RWPE2 (cell line): ENCODE measurements around the gene TMEM121B.

Experiments
- ATAC-seq: fragments of 200-7000 bp; cut with Tn5 transposase; 3 replicates; pipeline ENCODE4 v1.9.1; 2021; ENCODE audit warnings: low read depth
- DNase-seq: peaks from one replicate; pipeline ENCODE4 v3.0.0-alpha.2; 2020; ENCODE audit warnings: low spot score
- H3K27ac ChIP-seq: fragments of 450-650 bp; 2 replicates; pipeline ENCODE4 v1.5.1; 2017; ENCODE audit warnings: mild to moderate bottlenecking; ENCODE audit not compliant: poor library complexity, severe bottlenecking
- H3K27me3 ChIP-seq: fragments of 250-450 bp; sonication (Bioruptor Pico); 2 replicates; pipeline ENCODE4 v1.5.1; 2021; ENCODE audit warnings: mild to moderate bottlenecking, moderate library complexity; ENCODE audit not compliant: insufficient read depth, poor library complexity, severe bottlenecking
- H3K36me3 ChIP-seq: fragments of 250-450 bp; sonication (Bioruptor Pico); 2 replicates; pipeline ENCODE4 v1.5.1; 2020; ENCODE audit warnings: low read depth, mild to moderate bottlenecking, moderate library complexity
- H3K4me1 ChIP-seq: fragments of 250-450 bp; sonication (Bioruptor Pico); 2 replicates; pipeline ENCODE4 v1.5.1; 2021; ENCODE audit warnings: mild to moderate bottlenecking, moderate library complexity; ENCODE audit not compliant: insufficient read depth, poor library complexity, severe bottlenecking
- H3K4me3 ChIP-seq: fragments of 250-450 bp; sonication (Bioruptor Pico); 2 replicates; pipeline ENCODE4 v1.5.1; 2021; ENCODE audit warnings: mild to moderate bottlenecking, moderate library complexity; ENCODE audit not compliant: severe bottlenecking
- H3K9me3 ChIP-seq: fragments of 250-450 bp; sonication (Bioruptor Pico); 2 replicates; pipeline ENCODE4 v1.5.1; 2021; ENCODE audit warnings: mild to moderate bottlenecking, moderate library complexity; ENCODE audit not compliant: severe bottlenecking
- TF ChIP-seq, protein P1 (sequence below): fragments of 450-650 bp; IDR thresholded peaks from one replicate; pipeline ENCODE4 v1.5.1; 2017; ENCODE audit warnings: mild to moderate bottlenecking, moderate library complexity; ENCODE audit not compliant: poor library complexity, severe bottlenecking

Gene TMEM121B

DNA sequence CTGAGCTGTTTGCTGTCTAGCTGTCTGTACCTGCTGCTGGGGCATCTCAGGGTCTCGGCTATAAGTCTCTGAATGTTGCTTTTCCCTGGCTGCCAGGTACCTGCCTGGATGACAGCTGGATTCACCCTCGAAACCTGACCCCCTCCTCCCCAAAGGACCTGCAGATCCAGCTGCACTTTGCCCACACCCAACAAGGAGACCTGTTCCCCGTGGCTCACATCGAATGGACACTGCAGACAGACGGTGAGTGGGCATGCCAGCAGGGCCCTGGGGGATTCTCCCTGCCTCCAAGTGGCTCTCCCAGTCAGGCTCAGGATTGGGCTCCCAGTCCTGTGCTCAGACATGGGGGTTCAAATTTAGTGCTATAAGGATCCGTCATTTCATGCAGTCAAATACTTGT, 23.5 kb downstream of the TMEM121B start:
- Histone ChIP-seq H3K27ac (no peak overlapping the region), H3K27me3 (no peaks in the 10 kb centered on the region), H3K9me3 (no peaks in the 10 kb centered on the region), H3K4me3 (no peak overlapping the region), H3K4me1 (no peaks in the 10 kb centered on the region), H3K36me3 (peaks cover 38% of the 10 kb centered on the region)
- peak; percentile 9 for DNase-seq
- no peak for ATAC-seq
- TF ChIP-seq, protein P1, sequence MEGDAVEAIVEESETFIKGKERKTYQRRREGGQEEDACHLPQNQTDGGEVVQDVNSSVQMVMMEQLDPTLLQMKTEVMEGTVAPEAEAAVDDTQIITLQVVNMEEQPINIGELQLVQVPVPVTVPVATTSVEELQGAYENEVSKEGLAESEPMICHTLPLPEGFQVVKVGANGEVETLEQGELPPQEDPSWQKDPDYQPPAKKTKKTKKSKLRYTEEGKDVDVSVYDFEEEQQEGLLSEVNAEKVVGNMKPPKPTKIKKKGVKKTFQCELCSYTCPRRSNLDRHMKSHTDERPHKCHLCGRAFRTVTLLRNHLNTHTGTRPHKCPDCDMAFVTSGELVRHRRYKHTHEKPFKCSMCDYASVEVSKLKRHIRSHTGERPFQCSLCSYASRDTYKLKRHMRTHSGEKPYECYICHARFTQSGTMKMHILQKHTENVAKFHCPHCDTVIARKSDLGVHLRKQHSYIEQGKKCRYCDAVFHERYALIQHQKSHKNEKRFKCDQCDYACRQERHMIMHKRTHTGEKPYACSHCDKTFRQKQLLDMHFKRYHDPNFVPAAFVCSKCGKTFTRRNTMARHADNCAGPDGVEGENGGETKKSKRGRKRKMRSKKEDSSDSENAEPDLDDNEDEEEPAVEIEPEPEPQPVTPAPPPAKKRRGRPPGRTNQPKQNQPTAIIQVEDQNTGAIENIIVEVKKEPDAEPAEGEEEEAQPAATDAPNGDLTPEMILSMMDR: no peak

DNA sequence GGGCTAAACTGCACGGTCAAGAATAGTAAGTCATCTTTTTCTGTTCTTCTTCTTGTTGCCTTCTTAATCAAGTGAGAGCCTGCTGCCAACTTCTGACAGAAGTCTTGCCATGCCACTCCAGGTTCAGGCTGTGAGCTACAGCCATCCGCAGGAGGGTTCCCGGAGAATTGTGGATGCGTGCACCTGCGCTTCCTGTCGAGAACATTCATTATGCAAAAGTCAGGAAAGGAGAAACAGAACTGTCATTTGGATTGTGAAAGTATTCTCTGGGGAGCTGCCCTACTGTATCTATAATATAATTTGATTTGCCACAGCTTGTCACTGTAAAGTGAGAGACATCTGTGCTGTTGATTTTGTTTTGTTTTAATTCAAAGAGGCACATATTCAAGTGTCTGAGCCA, 24.1 kb downstream of the TMEM121B start:
- H3K36me3 ChIP-seq: peaks cover 31% of the 10 kb centered on the region
- H3K4me1 ChIP-seq: no peaks in the 10 kb centered on the region
- no peak overlapping the region for H3K27ac ChIP-seq
- TF ChIP-seq, protein P1: no peak
- H3K4me3 ChIP-seq: no peak overlapping the region
- no peaks in the 10 kb centered on the region for H3K9me3 ChIP-seq
- H3K27me3 ChIP-seq: no peaks in the 10 kb centered on the region
- ATAC-seq: no peak
- peak; percentile 26 for DNase-seq

DNA sequence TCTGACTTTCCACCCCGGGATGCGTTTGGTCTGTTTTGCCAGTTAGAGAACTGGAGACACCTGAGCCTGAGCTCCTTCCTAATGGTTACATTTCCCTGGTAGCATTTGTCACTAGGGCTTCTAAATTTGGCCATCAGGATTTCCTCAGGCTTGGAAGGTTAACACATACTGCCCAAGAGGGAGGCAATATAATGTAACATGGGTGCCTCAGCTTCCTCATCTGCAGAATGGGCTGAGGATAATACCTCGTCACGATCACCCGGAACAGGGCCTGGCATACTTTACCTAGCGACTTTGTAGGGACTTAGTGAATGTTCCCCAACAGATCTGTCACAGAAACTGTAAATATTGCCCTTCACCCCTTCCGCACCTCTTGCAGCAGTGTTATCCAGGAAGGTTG, 25.1 kb downstream of the TMEM121B start:
- Histone ChIP-seq H3K4me3 (no peak overlapping the region), H3K4me1 (no peaks in the 10 kb centered on the region), H3K9me3 (no peaks in the 10 kb centered on the region), H3K27ac (no peak overlapping the region), H3K36me3 (peaks cover 29% of the 10 kb centered on the region), H3K27me3 (no peaks in the 10 kb centered on the region)
- TF ChIP-seq, protein P1: no peak
- DNase-seq: no peak
- no peak for ATAC-seq

DNA sequence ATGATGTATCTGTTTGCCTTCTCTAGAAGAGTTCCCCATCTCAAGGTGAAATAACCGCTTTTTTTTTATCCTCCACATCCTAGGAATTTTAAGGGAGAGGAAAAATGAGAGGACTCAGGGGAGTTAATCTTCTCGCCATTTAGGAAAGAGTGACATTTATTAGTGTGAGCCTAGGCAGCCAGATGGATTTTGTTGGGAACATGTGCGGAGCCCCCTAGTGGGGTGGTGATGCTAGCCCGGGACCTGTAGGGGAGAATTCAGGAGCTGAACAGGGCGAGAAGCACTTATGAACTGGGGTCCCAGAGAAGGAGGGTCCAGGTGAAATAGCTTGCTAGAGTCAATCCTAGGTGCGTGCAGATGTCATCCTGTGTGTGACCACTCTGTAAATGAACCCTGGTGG, 25.6 kb downstream of the TMEM121B start:
- Histone ChIP-seq H3K4me1 (no peaks in the 10 kb centered on the region), H3K4me3 (no peak overlapping the region), H3K27ac (no peak overlapping the region), H3K9me3 (no peaks in the 10 kb centered on the region), H3K36me3 (peaks cover 26% of the 10 kb centered on the region), H3K27me3 (no peaks in the 10 kb centered on the region)
- DNase-seq (no peak), ATAC-seq (no peak)
- TF ChIP-seq, protein P1: peak; percentile 20

DNA sequence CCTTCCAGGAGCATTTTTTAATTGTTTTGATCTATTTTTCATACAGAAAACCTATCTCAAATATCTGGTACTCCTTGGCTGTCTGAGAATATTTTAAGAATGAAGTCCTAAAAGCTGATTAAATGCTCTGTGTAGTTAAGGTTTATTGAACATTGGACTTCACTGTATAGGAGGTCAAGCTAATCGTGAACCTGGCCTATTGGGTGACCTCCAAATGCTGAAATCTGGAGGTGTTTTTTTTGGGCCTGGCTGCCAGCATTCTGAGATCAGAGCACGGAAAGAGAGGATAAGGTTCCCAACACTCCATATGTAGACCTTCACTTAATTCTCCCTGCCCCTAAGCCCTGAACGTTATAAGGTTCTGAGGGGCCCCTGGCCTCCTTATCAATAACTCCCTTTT, 28.1 kb downstream of the TMEM121B start:
- ATAC-seq (no peak), DNase-seq (no peak)
- Histone ChIP-seq H3K27ac (no peak overlapping the region), H3K27me3 (no peaks in the 10 kb centered on the region), H3K36me3 (peaks cover 6% of the 10 kb centered on the region), H3K4me3 (no peak overlapping the region), H3K4me1 (no peaks in the 10 kb centered on the region), H3K9me3 (no peaks in the 10 kb centered on the region)
- TF ChIP-seq, protein P1: no peak
